HG02981 (cell line): ENCODE data around the gene ZNF552.

Experiments
- ATAC-seq: cut with Tn5 transposase; IDR thresholded peaks from one replicate; pipeline ENCODE4 v1.9.1; 2021; ENCODE audit warnings: mild to moderate bottlenecking, moderate library complexity; ENCODE audit not compliant: unreplicated experiment

Gene ZNF552

GRCh38 chr19:57779220-57779845 is 35.4 kb downstream of the ZNF552 start:
- no peak for ATAC-seq

GRCh38 chr19:57778336-57778735 is 36.4 kb downstream of the ZNF552 start:
- ATAC-seq, result no peak

- no peak for ATAC-seq
Observed at GRCh38 chr19:57776764-57777296, 37.9 kb downstream of the ZNF552 start.

DNA sequence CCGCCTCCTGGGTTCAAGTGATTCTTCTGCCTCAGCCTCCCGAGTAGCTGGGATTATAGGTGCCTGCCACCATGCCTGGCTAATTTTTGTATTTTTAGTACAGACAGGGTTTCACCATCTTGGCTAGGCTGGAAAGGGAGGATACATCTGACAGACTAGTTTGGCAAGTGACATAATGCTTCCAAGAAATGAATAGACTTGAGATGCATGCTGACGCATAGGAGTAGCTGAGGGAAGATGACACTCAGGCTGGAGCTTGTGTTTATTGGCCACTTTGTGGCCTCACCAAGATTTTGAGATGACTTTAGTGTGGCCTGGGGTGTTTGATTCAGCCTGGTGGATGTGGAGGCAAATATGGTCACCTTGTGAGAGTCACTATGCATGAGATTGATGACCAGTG is 41.2 kb downstream of the ZNF552 start:
- no peak for ATAC-seq

DNA sequence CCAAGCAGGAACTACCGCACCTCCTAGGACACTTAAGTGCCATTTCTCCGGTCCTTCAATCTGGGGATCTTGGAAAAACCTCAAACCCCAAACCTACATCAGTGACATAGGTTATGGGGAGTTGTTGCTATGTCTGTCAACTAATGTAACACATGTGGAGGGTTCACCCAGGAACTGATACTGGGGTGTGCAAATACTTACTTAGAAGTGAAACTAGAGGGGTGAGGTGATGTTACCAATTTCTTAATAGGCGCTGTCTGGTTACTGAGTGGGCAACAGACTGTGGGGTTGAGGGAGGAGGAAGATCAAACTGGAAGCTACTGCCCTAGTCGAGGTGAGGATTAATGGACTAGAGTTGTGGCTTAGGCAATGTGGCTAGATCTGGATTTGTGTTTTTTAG is 43.3 kb downstream of the ZNF552 start:
- ATAC-seq, result no peak

DNA sequence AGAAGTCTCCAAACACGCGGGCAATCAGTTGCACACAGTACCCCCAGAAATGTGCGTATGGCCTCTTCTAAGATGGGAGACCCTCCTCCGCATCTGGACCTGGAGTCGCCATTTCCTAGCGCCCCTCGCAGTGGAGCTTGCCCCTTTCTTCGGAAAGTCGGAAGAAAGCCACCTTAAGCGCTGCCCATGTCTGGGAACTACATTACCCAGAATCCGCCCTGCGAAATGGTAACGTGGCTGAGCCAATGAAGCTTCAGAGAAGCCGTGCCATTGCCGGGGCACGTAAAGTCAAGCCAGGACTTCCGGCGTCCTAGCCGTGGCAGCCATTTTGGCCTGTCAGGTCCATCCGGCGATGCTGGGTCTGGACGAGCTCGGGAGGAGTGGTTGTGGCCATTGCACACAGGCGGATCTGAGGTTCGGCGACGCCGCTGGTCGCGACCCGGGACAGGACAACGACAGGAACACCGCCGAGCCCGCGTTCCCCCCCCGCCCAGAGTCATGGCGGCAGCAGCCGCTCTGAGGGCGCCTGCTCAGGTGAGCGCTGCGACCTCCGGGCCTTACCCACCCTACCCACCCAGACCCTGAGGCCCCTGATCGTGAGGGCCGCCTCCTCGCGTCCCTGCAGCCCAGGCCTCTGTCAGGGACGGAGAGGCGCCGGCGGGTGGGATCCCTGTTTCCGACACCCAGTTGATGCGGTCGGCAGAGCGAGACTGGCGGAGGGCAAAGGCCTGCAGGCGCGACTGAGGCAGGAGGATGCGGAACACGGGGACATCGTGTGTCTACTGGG is 45.2 kb downstream of the ZNF552 start, which contains the start of gene ZNF586:
TSS of gene ZNF586 (plus strand) at position 332 of the 787 bp plus-strand sequence. CDS start at position 499, 167 bp downstream.
- peak; percentile 97 for ATAC-seq

GRCh38 chr19:57759096-57759495 is 55.6 kb downstream of the ZNF552 start:
- no peak for ATAC-seq

DNA sequence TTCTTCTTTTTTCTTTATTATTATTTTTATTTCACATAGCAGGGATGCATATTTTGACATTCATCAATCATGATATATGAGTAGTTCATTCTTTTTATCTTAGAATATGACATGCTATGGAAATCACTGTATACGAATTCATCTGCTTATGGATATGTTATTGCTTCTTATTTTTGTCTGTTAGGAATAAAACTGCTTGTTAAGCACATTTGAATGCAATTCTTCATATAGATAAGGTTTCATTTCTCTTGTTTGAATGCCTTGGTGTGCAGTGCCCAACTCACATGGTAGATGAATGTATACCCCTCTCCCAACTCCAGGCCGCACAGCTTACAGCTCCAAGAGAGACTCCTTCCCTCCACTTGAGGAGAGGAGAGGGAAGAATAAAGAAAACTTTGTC is 56.8 kb downstream of the ZNF552 start:
- ATAC-seq, result no peak
